Left ventricle myocardium inferior (tissue), 1 donor: ENCODE data around the gene RABEP1. TPM values are rescaled to one million over a fixed set of nuclear protein-coding genes. Genes with fewer than 3 reads are reported as not detected.
"Not testable (repeated sequence)": the region's sequence is repeated elsewhere in the genome, so short reads cannot be mapped to it uniquely, and the experiment has no call there.

Experiments used
- DNase-seq: peaks from one replicate; pipeline ENCODE4 v3.0.0-alpha.2; 2020
- H3K27ac ChIP-seq: fragments of 200-600 bp; replicated peaks from 2 replicates; pipeline ENCODE4 v1.8.0; 2021
- H3K27me3 ChIP-seq: fragments of 200-600 bp; 2 replicates; pipeline ENCODE4 v1.8.0; 2021; ENCODE audit warnings: low read depth
- H3K36me3 ChIP-seq: fragments of 200-600 bp; 2 replicates; pipeline ENCODE4 v1.8.0; 2021
- H3K4me1 ChIP-seq: fragments of 200-600 bp; 2 replicates; pipeline ENCODE4 v1.8.0; 2021
- H3K4me3 ChIP-seq: fragments of 200-600 bp; 2 replicates; pipeline ENCODE4 v1.8.0; 2021; ENCODE audit warnings: mild to moderate bottlenecking, moderate library complexity
- H3K9me3 ChIP-seq: fragments of 200-600 bp; replicated peaks from 2 replicates; pipeline ENCODE4 v1.8.0; 2021
- CTCF ChIP-seq: fragments of 200-600 bp; IDR thresholded peaks from 2 replicates; pipeline ENCODE4 v1.8.0; 2021; ENCODE audit warnings: antibody characterized with exemption, mild to moderate bottlenecking, borderline replicate concordance
- intact Hi-C: fragments of 100-400 bp; cut with micrococcal nuclease; formaldehyde crosslinking; loops from one replicate; pipeline ENCODE4 v1.11.0; 2022
- total RNA-seq: library from RNA; stranded (reverse); fragmentation: NEBNext Ultra II Directional; extraction: Animal tissue kit (Norgen Biotek cat#: 25700); gene quantifications from one replicate; pipeline ENCODE4 v1.2.1, GENCODE V29; 2021
- donor health status: DM: no; HTN: yes; CAD: no; lungs with severe emphysema.

The RABEP1 gene
- total RNA-seq, 1 donor from 2014 or later = 60.6 TPM

- no peaks in the 10 kb centered on the region for H3K9me3 ChIP-seq
- TF ChIP-seq CTCF = no peak
- no peaks in the 10 kb centered on the region for H3K27me3 ChIP-seq
- H3K4me1 ChIP-seq = peaks cover 32% of the 10 kb centered on the region
- H3K27ac ChIP-seq = no peak overlapping the region
- no peak for DNase-seq
- intact Hi-C loops = no loop called here
- peaks cover 88% of the 10 kb centered on the region for H3K36me3 ChIP-seq
- H3K4me3 ChIP-seq = no peak overlapping the region
Observed at GRCh38 chr17:5424909-5425308, 142.8 kb downstream of the RABEP1 start.

GRCh38 chr17:5425826-5426225 lies 143.7 kb downstream of the RABEP1 start:
- Histone ChIP-seq H3K36me3 (peaks cover 97% of the 10 kb centered on the region), H3K4me1 (peaks cover 23% of the 10 kb centered on the region), H3K9me3 (no peaks in the 10 kb centered on the region), H3K4me3 (no peak overlapping the region), H3K27ac (no peak overlapping the region), H3K27me3 (no peaks in the 10 kb centered on the region)
- intact Hi-C loops = no loop called here
- DNase-seq = no peak
- TF ChIP-seq CTCF = no peak

- no peak for DNase-seq
- H3K4me1 ChIP-seq = peaks cover 10% of the 10 kb centered on the region
- intact Hi-C loops = no loop called here
- H3K9me3 ChIP-seq = no peaks in the 10 kb centered on the region
- peaks cover 100% of the 10 kb centered on the region for H3K36me3 ChIP-seq
- H3K4me3 ChIP-seq = no peak overlapping the region
- H3K27ac ChIP-seq = no peak overlapping the region
- no peak for TF ChIP-seq CTCF
- no peaks in the 10 kb centered on the region for H3K27me3 ChIP-seq
Observed at GRCh38 chr17:5429191-5429887, 147.3 kb downstream of the RABEP1 start.

- Histone ChIP-seq H3K27me3 (no peaks in the 10 kb centered on the region), H3K4me3 (no peak overlapping the region), H3K36me3 (peaks cover 100% of the 10 kb centered on the region), H3K27ac (no peak overlapping the region), H3K4me1 (peaks cover 18% of the 10 kb centered on the region), H3K9me3 (no peaks in the 10 kb centered on the region)
- no peak for TF ChIP-seq CTCF
- no peak for DNase-seq
- intact Hi-C loops = no loop called here
Observed at GRCh38 chr17:5430413-5430999, 148.4 kb downstream of the RABEP1 start.

- intact Hi-C loops, DNase-seq, H3K4me3 ChIP-seq, H3K27me3 ChIP-seq, H3K9me3 ChIP-seq, H3K27ac ChIP-seq: not testable (repeated sequence)
- Histone ChIP-seq H3K36me3 (peaks cover 96% of the 10 kb centered on the region), H3K4me1 (peaks cover 21% of the 10 kb centered on the region)
Observed at GRCh38 chr17:5431234-5431633, 149.2 kb downstream of the RABEP1 start.

- TF ChIP-seq CTCF = no peak
- intact Hi-C loops = no loop called here
- Histone ChIP-seq H3K27ac (no peak overlapping the region), H3K4me3 (no peak overlapping the region), H3K9me3 (no peaks in the 10 kb centered on the region), H3K4me1 (peaks cover 24% of the 10 kb centered on the region), H3K36me3 (peaks cover 96% of the 10 kb centered on the region), H3K27me3 (no peaks in the 10 kb centered on the region)
- no peak for DNase-seq
Observed at GRCh38 chr17:5431949-5432556, 150.0 kb downstream of the RABEP1 start.
